Measurements from ENCODE around the gene SCNN1A. TPM values are rescaled to one million over a fixed set of nuclear protein-coding genes. Genes with fewer than 3 reads are reported as not detected.
A peak's percentile ranks its signal among the peaks of the same experiment; 100 is the strongest.

Gene SCNN1A
- total and polyA plus RNA-seq, 5 donors, result 0.08 to 0.80 (median 0.36) TPM

DNA sequence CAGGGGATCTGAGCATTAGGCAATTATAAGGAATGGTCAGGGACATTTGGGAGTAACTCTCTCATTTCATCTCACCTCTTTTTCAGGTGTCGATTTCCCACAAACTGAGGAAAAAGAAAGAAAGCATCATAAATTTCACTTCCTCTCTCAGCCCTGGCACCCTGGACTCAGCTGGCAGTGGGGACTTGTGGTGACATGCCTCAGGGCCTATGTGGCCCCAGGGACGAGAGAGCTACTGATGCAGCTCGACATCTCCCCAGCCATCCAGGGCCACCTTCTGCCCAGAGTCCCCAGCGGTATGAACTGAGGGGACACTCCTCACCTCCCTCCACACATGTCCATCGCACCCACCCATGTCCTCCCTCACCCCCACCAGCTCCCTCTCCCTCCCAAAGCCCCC lies 45.2 kb downstream of the SCNN1A start:
- Histone ChIP-seq H3K9me3 (ENCODE audit: control insufficient read depth, low read length) (no peaks in the 10 kb centered on the region), H3K4me1 (ENCODE audit: control insufficient read depth, insufficient read depth, low read length) (peaks cover 12% of the 10 kb centered on the region), H3K27me3 (ENCODE audit: control insufficient read depth, insufficient read depth) (no peaks in the 10 kb centered on the region), H3K27ac (ENCODE audit: low read length) (no peak overlapping the region), H3K4me3 (ENCODE audit: low read length) (no peak overlapping the region)
- WGBS, result 78% methylated on average over 5 of the region's 5 CpGs
- intact Hi-C loops (cut with DNase I), result loop anchor here in 1 of 4 donors (10.0 kb wide), 1 partner anchor 55 kb away; the partner anchor contains the start of gene LTBR
- DNase-seq (peak in 1 of 3 donors; percentile 45), ATAC-seq (no peak)

- Histone ChIP-seq H3K9me3 (ENCODE audit: control insufficient read depth, low read length) (no peaks in the 10 kb centered on the region), H3K27me3 (ENCODE audit: control insufficient read depth, insufficient read depth) (no peaks in the 10 kb centered on the region), H3K4me1 (ENCODE audit: control insufficient read depth, insufficient read depth, low read length) (peaks cover 14% of the 10 kb centered on the region), H3K4me3 (ENCODE audit: low read length) (no peak overlapping the region), H3K27ac (ENCODE audit: low read length) (no peak overlapping the region)
- WGBS, result 76% methylated on average over 15 of the region's 15 CpGs
- intact Hi-C loops (cut with DNase I), result loop anchor here in 3 of 4 donors (5.0 to 10.0 kb wide), 4 partner anchors 55 to 208 kb away; partner anchors contain the start of gene LTBR (in 1 of the 3)
- DNase-seq, result peak in 1 of 3 donors; percentile 61
- no peak for ATAC-seq
These were observed 45.7 kb downstream of the SCNN1A start for GRCh38 chr12:6329703-6330064.

DNA sequence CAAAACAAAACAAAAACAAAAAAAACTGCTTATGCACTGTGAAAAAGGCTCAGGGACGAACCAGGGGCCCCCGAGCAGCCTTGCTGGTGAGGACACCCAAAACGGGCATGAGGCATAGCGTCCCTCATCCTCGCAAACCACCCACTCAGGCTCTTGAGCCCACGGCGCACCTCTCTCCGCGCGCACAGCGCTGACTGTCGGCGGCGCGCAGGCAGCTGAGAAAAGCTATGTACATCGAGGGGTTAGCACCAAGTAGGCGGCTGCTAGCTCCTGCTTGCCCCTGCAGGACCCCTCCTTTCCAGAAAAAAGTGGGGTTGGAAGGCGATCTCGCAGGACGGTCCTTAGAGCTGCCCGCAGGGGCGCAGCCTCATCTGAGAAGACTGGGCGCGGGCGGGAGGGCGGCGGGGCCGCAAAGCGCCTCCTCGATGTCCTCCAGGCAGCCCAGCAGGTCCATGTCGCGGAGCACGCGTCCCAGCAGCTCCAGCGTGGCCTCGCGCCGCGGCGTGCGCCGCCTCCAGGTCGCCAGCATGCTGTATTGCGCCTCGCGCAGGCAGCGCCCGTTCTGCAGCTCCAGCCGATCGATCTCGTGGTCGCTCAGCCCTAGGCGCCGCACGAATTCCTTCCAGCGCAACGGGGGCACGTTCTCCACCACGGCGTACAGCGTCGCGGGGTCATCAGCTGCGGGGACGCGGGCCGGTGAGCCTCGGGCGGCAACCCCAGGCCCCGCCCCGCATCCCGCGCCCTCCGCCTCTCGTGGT lies 46.2 kb downstream of the SCNN1A start:
- ATAC-seq, result no peak

GRCh38 chr12:6328045-6328779 lies 47.2 kb downstream of the SCNN1A start:
- DNase-seq, result peak in 1 of 3 donors; percentile 39
- Histone ChIP-seq H3K27ac (ENCODE audit: low read length) (no peak overlapping the region), H3K27me3 (ENCODE audit: control insufficient read depth, insufficient read depth) (no peaks in the 10 kb centered on the region), H3K4me3 (ENCODE audit: low read length) (no peak overlapping the region), H3K4me1 (ENCODE audit: control insufficient read depth, insufficient read depth, low read length) (peaks cover 12% of the 10 kb centered on the region), H3K9me3 (ENCODE audit: control insufficient read depth, low read length) (no peaks in the 10 kb centered on the region)
- 74% methylated on average over 10 of the region's 10 CpGs for WGBS
- ATAC-seq, result no peak
- intact Hi-C loops (cut with DNase I), result loop anchor here in 3 of 4 donors (5.0 to 10.0 kb wide), 3 partner anchors 137 to 209 kb away; no protein-coding TSS in a partner anchor

More for the DNA sequence above, 46.2 kb downstream of the SCNN1A start:
- DNase-seq, result peak in 2 of 3 donors; percentile 67
- WGBS, result 85% methylated on average over 75 of the region's 75 CpGs
- intact Hi-C loops (cut with DNase I), result loop anchor here in 3 of 4 donors (5.0 to 10.0 kb wide), 3 partner anchors 136 to 208 kb away; no protein-coding TSS in a partner anchor
- no peaks in the 10 kb centered on the region for H3K9me3 ChIP-seq (ENCODE audit: control insufficient read depth, low read length)
- H3K27me3 ChIP-seq (ENCODE audit: control insufficient read depth, insufficient read depth), result no peaks in the 10 kb centered on the region
- H3K4me1 ChIP-seq (ENCODE audit: control insufficient read depth, insufficient read depth, low read length), result peaks cover 14% of the 10 kb centered on the region
- no peak overlapping the region for H3K27ac ChIP-seq (ENCODE audit: low read length)
- no peak overlapping the region for H3K4me3 ChIP-seq (ENCODE audit: low read length)

- WGBS, result 51% methylated on average over 33 of the region's 33 CpGs
- Histone ChIP-seq H3K27me3 (ENCODE audit: control insufficient read depth, insufficient read depth) (no peaks in the 10 kb centered on the region), H3K9me3 (ENCODE audit: control insufficient read depth, low read length) (no peaks in the 10 kb centered on the region), H3K27ac (ENCODE audit: low read length) (no peak overlapping the region), H3K4me3 (ENCODE audit: low read length) (no peak overlapping the region), H3K4me1 (ENCODE audit: control insufficient read depth, insufficient read depth, low read length) (peaks cover 12% of the 10 kb centered on the region)
- ATAC-seq (peak; percentile 0 to 15), DNase-seq (peak in 2 of 3 donors; percentile 64 to 78)
- intact Hi-C loops (cut with DNase I), result loop anchor here in 3 of 4 donors (5.0 to 10.0 kb wide), 3 partner anchors 137 to 210 kb away; no protein-coding TSS in a partner anchor
These were observed 47.9 kb downstream of the SCNN1A start for GRCh38 chr12:6327229-6328041.

DNA sequence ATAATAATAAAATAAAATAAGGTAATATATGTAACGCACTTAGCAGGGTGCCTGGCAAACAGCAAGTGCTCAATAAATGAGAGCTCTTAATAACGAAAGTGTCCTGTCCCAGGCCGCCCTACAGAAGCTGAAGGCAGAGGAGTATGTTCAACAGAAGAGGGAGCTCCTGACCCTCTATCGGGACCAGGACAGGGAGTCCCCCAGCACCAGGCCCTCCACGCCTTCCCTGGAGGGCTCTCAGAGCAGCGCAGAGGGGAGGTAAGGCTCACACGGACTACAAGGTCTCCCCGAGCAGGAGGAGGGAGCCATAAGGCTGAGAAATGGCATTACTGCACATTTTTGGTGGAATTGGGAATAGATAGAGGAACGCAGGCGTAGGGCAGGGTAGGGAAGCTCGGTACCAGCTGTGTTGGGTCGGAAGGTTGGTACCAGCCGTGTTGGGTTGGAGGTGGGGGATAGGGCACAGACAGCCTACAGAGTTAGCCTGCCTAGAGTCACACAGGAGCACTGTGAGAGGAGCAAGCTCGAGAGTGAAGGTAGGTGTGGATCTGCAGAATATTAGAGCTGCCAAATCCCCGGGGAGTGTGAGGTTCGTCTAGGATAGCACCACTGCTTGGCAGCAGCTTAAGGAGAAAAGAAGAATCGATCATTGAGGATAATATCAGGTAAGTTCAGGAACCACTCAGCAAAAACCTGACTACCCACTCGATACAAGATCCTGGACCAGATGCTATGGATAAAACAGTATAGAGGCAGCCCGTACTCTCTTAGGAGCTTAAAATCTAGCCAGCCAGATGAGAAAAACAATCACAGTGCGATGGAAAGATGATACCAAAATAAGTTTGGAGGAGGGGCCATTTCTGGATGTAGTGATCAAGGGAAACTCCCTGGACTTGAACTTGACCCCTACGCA lies 48.8 kb downstream of the SCNN1A start:
- ATAC-seq (peak; percentile 54 to 64), DNase-seq (peak in 2 of 3 donors; percentile 81 to 84)
- intact Hi-C loops (cut with DNase I), result loop anchor here in 3 of 4 donors (5.0 to 10.0 kb wide), 3 partner anchors 138 to 211 kb away; no protein-coding TSS in a partner anchor
- Histone ChIP-seq H3K27me3 (ENCODE audit: control insufficient read depth, insufficient read depth) (no peaks in the 10 kb centered on the region), H3K9me3 (ENCODE audit: control insufficient read depth, low read length) (no peaks in the 10 kb centered on the region), H3K4me1 (ENCODE audit: control insufficient read depth, insufficient read depth, low read length) (peaks cover 14% of the 10 kb centered on the region), H3K27ac (ENCODE audit: low read length) (peak overlapping the region; percentile 62), H3K4me3 (ENCODE audit: low read length) (no peak overlapping the region)
- WGBS, result 42% methylated on average over 21 of the region's 21 CpGs

DNA sequence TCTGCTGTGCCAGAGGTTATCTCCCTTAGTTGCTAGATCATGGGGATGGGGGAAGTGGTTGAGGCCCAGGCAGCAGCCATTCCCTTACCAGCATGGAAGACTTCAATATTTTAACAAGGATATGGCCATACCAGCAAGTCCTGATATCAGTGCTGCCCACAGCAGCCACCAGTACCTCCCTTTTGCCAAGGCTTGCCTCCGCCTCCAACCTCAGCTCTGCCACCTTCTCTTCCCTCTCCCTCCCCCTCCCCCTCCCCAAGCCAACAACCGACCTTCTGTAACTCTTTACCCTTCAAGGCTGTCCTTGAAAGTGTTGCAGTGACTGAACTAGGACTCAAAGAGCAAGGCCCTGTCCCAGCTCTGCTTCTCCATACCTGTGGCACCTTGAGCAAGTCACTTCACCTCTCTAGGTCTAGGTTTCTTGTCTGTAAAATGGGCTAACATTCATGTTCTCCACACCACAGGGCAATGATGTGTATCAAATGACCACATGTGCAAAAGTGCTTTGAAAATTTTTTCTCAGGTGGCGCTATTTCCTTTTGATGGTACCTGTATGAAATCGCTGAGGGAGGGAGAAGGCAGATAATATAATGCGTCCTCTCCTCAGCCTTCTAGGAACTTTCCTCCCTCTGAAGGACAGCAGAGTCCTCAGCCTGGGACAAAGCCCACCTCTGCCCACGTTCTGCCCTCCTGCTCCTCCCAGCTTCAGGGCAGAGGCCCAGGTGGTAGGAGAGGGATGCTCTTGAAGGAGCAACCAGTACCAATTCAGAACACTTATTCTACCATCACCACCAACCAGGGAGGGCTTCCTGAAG lies 50.2 kb downstream of the SCNN1A start:
- ATAC-seq, result no peak
- DNase-seq, result peak in 2 of 3 donors; percentile 6 to 20
- Histone ChIP-seq H3K27me3 (ENCODE audit: control insufficient read depth, insufficient read depth) (no peaks in the 10 kb centered on the region), H3K4me3 (ENCODE audit: low read length) (no peak overlapping the region), H3K27ac (ENCODE audit: low read length) (no peak overlapping the region), H3K9me3 (ENCODE audit: control insufficient read depth, low read length) (no peaks in the 10 kb centered on the region), H3K4me1 (ENCODE audit: control insufficient read depth, insufficient read depth, low read length) (peaks cover 14% of the 10 kb centered on the region)
- WGBS, result 73% methylated on average over 6 of the region's 6 CpGs
- intact Hi-C loops (cut with DNase I), result loop anchor here in 3 of 4 donors (5.0 to 10.0 kb wide), 3 partner anchors 140 to 212 kb away; no protein-coding TSS in a partner anchor

GRCh38 chr12:6323995-6324711 lies 51.2 kb downstream of the SCNN1A start:
- 33% methylated on average over 19 of the region's 19 CpGs for WGBS
- Histone ChIP-seq H3K4me1 (ENCODE audit: control insufficient read depth, insufficient read depth, low read length) (peaks cover 14% of the 10 kb centered on the region), H3K9me3 (ENCODE audit: control insufficient read depth, low read length) (no peaks in the 10 kb centered on the region), H3K27ac (ENCODE audit: low read length) (peak overlapping the region; percentile 95), H3K27me3 (ENCODE audit: control insufficient read depth, insufficient read depth) (no peaks in the 10 kb centered on the region), H3K4me3 (ENCODE audit: low read length) (no peak overlapping the region)
- intact Hi-C loops (cut with DNase I), result loop anchor here in 2 of 4 donors (10.0 kb wide), 1 partner anchor 141 kb away; no protein-coding TSS in a partner anchor
- no peak for ATAC-seq
- peak in 1 of 3 donors; percentile 56 for DNase-seq

All from right cardiac atrium (tissue), 5 donors.